ENCODE results near the gene OR52A5.
"Not testable (repeated sequence)": the region's sequence is repeated elsewhere in the genome, so short reads cannot be mapped to it uniquely, and the experiment has no call there.

Gene OR52A5

DNA sequence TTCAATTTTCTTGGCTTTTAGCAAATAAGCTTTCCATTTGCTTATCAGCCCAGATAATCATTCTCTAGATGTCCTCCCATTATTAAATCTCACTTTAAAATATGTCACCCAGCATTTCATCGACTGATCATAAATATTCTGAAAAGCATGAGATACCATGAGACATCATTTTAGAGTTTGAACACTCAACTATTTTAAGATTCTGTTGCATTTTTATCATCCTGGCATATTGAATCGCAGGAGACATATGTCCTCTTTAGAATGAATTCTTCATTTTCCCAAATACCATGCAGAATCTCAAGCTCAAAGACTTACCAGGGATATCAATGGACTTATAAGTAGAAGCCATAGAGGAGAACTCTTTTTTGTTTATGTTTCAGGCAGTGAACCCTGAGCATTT, at the start of gene OR52A5:
OR52A5 (minus strand) TSS at position 361 of the 400 bp plus-strand sequence. CDS start 5,714 bp downstream, outside the sequence.
- DNase-seq: no peak

- DNase-seq: no peak
Observed at GRCh38 chr11:5178046-5178837, 40.1 kb upstream of the OR52A5 start.

DNA sequence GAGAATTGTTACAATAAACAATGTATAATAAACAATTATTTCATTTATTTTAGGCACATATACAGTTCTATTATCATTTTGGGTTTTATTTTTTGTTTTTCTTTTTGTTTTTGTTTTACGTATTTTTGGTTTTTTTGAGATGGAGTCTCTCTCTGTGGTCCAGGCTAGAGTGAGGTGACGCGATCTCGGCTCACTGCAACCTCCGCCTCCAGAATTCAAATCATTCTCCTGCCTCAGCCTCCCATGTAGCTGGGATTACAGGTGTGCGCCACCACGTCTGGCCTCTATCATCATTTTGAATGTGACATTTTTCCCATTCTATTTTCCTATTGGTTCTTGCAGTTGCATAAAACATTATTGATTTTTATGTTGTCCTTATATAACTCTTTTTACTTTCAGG, 36.8 kb upstream of the OR52A5 start:
- no peak for DNase-seq

GRCh38 chr11:5171856-5172255, 33.7 kb upstream of the OR52A5 start:
- no peak for DNase-seq

DNA sequence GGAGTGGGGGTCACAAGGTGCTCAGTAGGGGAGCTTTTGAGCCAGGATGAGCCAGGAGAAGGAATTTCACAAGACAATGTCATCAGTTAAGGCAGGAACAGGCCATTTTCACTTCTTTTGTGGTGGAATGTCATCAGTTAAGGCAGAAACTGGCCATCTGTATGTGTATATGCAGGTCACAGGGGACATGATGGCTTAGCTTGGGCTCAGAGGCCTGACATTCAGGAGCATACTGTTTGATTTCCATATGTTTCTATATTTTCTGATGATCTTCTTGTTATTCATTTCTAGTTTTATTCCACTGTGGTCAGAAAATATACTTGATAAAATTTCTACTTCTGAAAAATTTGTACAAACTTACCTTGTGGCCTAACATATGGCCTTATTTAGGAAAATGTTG, 27.7 kb upstream of the OR52A5 start:
- DNase-seq: not testable (repeated sequence)

DNA sequence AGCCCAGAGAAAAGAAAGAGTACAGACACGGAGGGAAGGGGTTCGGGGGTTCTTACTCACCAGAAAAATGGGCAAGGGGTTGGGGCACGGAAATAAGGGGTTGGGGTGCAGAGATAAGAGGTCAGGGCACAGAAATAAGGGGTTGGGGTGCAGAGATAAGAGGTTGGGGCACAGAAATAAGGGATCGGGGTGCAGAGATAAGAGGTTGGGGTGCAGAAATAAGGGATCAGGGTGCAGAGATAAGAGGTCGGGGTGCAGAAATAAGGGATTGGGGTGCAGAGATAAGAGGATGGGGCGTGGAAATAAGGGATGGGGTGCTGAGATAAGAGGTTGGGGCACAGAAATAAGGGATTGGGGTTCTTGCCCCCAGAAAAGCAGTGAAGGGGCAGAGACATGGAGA, 26.7 kb upstream of the OR52A5 start:
- not testable (repeated sequence) for DNase-seq

- DNase-seq: not testable (repeated sequence)
Observed at GRCh38 chr11:5161045-5161444, 22.9 kb upstream of the OR52A5 start.

- not testable (repeated sequence) for DNase-seq
Observed at GRCh38 chr11:5160217-5160616, 22.1 kb upstream of the OR52A5 start.

DNA sequence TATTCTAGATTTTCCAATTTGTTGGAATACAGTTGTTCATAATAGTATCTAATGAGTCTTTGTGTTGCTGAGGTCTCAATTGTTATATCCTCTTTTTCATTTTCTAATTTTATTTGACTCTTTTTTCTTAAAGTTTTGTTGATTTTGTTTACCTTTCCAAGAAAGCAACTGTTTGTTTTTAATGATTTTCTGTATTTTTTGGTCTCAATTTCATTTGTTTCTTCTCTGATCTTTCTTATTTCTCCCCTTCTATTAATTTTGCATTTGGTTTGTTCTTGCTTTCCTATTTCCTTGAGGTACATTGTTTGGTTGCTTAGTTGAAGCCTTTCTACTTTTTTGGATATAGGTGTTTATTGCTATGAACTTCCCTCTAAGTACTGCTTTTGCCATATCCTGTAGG, 21.6 kb upstream of the OR52A5 start:
- no peak for DNase-seq

DNA sequence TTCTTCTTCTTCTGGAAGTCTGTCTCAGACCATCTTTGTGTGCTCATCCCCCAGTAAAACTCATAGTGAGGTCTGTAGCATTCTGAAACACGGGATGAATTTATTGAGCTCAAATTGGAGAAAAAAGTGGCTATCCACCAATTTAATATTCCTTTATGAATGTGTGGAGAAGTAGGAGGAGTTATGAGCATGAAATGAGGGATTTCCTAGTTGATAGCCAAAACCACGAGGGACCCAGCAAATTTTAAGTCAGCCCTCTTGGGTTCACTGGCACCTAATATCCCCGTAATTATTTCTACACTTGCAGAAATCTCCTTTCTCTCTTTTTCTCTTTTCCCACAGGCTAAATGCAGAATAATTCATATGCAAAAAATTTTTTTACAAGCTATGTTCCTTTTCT, 16.5 kb upstream of the OR52A5 start, which contains the start of gene OR52A1:
OR52A1 (minus strand) TSS at position 101 of the 400 bp plus-strand sequence. CDS start 2,388 bp downstream, outside the sequence.
- no peak for DNase-seq

GRCh38 chr11:5153574-5154431, 15.6 kb upstream of the OR52A5 start:
- no peak for DNase-seq

DNA sequence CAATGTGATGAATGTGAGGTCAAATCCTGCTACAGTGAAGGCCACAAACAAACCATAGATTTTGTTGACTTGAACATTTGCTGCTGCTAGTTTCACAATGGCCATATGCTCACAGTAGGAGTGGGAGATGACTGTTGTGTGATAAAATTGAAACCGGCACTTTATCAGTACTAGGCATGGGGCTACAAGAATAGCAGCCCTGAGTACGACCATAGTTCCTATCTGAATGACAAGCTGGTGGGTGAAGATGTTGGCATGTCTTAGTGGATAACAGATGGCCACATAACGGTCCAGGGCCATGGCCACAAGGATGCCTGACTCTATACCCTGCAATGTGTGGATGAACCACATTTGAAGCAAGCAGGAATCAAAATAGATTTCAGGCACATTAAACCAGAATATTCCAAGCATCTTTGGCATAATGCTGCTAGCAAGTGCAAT, 13.6 kb upstream of the OR52A5 start:
- no peak for DNase-seq

DNA sequence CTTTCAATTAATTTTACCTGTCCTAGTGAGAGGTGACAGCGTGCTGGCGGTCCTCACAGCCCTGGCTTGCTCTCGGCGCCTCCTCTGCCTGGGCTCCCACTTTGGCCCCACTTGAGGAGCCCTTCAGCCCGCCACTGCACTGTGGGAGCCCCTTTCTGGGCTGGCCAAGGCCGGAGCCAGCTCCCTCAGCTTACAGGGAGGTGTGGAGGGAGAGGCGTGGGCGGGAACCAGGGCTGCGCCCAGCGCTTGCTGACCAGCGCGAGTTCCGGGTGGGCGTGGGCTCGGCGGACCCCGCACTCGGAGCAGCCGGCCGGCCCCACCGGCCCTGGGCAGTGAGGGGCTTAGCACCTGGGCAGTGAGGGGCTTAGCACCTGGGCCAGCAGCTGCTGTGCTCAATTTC, 6.0 kb upstream of the OR52A5 start:
- DNase-seq: not testable (repeated sequence)

GRCh38 chr11:5137014-5137413, 1.1 kb downstream of the OR52A5 start:
- DNase-seq: no peak

- no peak for DNase-seq
Observed at GRCh38 chr11:5136261-5136660, 1.9 kb downstream of the OR52A5 start.

DNA sequence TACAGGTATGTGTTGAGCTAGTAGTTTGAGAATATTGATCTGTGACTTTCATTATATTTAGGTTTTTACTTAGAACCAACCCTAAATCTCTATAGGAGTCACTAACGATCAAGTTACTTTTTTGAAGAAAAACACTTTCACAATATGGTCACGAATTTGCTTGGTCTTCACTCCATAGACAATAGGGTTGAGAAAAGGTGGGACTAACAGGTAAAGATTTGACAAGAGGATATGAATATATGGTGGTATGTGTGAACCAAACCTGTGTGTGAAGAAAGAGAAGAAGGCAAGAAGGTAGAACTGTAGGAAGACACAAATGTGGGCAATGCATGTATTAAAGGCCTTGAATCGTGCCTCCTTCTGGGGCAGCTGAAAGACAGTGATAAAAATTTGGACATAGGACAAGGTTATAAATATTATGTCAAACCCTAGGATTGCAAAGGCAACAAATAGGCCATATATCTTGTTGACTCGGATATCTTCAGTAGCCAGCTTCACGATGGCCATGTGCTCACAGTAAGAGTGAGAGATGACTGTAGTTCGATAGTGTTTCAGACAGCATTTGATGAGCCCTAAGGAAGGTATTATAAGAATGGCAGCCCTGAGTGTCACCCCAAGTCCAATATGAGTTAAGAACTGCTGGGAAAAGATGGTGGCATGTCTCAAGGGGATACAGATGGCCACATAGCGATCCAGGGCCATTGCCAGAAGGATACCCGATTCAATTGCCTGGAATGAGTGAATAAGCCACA, 6.4 kb downstream of the OR52A5 start:
- no peak for DNase-seq

DNA sequence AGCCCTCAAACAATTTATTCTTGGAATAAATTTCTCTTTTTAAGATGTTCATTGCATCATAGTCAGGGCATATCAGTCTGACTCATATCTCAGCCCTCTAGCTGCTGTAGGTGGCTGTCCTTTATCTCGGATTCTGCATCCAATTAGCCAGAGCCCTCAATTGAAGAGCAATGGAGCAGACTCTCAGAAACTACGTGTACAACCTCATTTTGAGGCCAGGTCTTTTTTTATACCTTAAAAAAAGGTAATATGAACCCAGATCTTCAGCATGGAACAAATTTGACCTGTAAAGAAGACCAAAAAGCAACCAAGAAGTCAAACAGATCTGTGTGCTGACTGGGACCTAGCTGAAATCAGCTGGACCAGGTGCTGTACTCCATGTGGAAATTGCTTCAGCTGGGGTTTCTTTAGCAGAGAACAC, 8.7 kb downstream of the OR52A5 start:
- no peak for DNase-seq

DNA sequence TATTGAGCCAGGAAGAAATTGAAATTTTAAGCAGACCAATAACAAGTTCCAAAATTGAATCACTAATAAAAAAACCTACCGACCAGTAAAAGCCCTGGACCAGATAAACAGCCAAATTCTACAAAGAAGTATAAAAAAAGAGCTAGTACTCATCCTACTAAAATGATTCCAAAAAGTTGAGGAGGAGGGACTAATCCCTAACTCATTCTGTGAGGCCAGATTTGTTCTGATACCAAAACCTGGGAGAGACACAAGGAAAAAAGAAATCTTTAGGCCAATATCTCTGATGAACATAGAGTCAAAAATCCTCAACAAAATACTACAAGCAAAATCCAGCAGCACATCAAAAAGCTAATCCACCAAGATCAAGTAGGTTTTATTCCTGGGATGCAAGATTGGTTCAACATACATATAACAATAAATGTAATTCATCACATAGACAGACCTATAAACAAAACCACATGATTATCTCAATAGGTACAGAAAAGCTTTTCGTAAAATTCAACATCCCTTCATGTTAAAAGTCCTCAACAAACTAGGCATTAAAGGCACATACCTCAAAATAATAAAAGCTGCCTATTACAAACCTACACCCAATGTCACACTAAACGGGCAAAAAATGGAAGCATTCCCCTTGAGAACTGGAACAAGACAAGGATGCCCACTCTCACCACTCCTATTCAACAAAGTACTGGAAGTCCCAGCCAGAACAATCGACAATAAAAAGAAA, 13.1 kb downstream of the OR52A5 start:
- DNase-seq: no peak

DNA sequence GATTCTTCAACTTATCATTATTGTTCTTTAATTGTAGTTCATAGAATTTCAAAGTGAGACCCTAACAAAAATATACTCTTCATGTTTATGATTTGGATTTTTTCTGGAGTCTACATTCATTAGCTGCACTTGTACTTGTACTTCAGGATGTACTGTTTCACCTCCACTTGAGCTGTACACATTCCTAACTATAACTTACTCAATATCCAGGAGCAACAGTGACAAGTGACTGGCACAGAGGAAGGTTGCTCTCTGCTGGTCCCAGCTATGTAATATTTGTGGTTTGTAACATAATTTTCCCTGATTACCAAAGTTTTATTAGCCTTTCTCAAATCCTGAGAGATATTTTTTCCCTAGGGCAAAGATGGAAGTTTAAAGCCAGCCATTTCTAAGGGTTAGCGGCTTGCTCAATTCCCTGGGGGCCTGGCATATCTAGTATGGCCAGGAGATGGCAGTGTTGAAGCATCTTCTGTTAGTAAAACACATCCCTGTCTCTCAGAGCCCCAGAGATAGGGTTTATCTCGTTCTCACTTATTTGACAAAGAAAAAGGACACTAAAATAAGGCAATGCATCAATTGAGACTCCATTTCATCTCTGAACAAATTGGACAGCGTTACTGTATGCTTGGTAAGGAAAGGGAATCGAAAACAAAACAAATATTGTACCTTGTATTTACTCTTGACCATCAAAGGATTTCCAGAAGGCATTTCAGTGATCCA, 14.2 kb downstream of the OR52A5 start:
- DNase-seq: peak; percentile 46

GRCh38 chr11:5118893-5119292, 19.3 kb downstream of the OR52A5 start:
- DNase-seq: no peak

GRCh38 chr11:5117588-5117987, 20.6 kb downstream of the OR52A5 start:
- DNase-seq: no peak

GRCh38 chr11:5115339-5115738, 22.8 kb downstream of the OR52A5 start:
- DNase-seq: no peak

Measured in CD4-positive, alpha-beta T cell treated with Interleukin-17A for 4 hours (primary cell).